Right renal cortex interstitium (tissue), 3 donors: ENCODE measurements around the gene DNAH10. TPM values are rescaled to one million over a fixed set of nuclear protein-coding genes. Genes with fewer than 3 reads are reported as not detected.

Experiments used
- DNase-seq, 3 donors: peaks; one replicate each; pipeline ENCODE4 v3.0.0-alpha.2; 2013; ENCODE audit warnings: low read depth in 3 of 3, low spot score in 2 of 3
- polyA plus RNA-seq, 3 donors: library from polyadenylated mRNA; unstranded; fragments of 120-200 nt; gene quantifications; one replicate each; pipeline ENCODE4 v1.2.1, GENCODE V29; 2013; ENCODE audit not compliant: insufficient read length in 3 of 3

DNAH10 gene
- polyA plus RNA-seq, 3 donors = 4.1 to 5.2 (median 5.0) TPM

DNA sequence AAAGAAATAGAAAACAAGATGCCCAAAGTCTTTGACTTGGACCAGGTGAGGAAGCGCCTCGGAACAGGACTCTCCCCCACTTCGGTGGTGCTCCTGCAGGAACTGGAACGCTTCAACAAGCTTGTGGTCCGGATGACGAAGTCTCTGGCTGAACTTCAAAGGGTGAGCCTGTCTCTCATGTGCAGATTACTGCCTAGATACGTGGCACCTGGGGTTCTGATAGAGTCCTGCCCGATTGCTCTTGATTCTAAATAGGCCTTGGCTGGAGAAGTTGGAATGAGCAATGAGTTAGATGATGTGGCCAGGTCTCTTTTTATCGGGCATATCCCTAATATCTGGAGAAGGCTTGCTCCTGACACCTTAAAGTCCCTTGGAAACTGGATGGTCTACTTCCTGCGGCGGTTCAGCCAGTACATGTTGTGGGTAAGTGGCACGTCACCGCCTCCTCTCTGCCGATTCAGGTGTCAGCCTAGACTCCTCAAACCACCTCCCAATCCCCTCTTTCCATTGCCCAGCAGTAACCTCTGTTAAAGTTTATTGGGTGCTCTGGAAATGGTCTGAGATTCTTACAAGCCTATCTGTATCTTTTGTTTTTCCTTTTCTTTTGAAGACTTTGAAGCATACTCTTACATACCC is 169.7 kb downstream of the DNAH10 start:
- no peak for DNase-seq

DNA sequence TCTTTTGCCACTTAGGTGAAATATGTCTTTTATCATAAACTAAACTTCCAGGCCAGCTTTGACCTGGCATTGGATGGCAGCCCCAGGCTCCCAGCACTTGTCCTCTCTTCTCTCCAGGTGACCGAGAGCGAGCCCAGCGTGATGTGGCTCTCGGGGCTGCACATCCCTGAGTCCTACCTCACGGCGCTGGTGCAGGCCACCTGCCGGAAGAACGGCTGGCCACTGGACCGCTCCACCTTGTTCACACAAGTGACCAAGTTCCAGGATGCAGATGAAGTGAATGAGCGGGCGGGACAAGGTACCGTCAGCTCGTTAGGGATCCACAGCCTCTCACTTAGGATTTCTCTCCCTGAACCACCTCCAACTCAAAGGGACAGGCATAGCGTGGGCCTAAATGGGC is 171.1 kb downstream of the DNAH10 start:
- no peak for DNase-seq

DNA sequence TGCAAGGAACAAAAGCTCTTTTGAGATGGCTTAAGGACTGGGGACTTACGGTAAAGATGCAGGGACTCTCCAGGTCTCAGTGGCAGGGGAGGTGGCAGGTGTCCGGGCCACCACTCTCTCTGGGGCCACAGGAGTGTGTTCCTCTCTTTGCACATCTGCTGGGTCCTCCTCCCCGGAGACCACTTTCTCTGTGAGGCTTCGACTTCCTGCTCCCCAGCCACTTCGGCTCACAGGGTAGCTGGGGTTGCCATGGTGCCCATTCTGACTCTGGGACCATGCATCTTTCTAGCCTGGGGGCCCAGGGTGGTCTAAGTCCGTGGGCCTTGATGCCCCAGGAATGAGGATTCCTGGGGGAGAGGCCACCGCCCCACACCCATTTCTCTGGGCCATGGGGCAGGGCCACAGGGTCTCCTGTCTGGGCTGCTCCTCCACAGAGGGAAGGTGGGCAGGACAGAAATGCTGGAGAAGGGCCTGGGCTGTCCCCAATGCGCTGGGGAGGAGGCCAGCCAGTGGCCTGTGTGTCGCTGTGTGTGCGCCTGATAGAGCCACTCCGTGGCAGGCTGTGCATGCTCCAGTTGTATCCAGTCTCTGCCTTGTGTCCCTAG is 172.0 kb downstream of the DNAH10 start:
- no peak for DNase-seq

DNA sequence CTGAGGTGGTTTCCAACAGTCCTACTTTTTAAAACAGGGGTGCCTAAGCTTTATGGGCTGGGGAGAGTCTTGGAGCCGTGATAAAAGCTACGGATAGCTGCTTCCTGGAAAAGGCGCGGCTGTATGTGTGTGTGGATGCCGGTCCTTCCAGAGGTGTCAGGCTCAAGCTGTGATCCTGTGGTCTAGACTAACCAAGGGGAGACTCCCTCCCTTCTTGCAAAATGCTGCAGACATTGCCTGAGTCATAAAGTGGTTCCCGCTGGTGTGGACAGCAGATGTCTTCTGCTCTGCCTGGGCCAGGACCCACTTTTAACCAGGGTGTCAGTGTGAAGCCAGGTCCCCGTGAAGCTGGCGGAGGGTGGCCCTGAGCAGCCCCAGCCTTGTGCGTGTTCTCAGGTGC is 172.7 kb downstream of the DNAH10 start:
- DNase-seq = no peak

DNA sequence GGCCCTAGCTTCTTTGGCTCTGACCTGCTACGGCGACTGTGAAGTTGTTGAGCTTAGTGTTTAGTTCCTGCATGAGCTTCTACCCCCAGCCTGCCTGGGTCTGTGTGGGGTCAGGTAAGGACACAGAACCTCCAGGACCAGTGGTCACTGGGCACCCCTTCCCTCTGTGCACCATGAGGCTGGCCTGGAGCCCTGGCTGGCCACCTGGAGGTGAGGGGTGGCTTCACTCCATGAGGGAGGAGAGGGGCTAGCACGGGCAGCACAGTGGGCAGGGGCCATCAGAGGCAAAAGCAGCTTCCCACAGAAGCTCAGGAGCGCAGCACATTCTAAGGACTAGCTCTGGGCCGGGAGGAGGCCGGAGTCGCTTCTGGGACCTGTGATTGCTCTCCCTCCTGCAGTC is 173.9 kb downstream of the DNAH10 start:
- no peak for DNase-seq

DNA sequence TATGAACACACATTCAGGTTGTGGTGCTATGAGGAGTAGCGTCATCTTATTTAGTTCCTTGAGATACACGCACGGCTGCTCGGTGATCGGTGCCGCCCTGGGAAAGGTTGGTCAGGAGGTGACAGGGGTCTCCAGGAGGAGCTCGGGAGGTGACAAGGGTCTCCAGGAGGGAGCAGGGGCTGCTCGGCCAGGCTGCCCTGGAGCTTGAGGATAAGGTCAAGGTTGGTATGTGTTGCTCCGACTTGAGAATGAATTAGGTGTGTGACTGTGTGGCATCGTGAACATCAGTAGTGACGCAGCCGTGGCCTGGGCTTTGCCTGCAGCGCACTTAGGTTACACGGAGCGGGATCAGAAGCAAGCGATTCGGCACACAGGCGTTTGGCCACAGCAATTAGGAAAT is 174.4 kb downstream of the DNAH10 start:
- no peak for DNase-seq

DNA sequence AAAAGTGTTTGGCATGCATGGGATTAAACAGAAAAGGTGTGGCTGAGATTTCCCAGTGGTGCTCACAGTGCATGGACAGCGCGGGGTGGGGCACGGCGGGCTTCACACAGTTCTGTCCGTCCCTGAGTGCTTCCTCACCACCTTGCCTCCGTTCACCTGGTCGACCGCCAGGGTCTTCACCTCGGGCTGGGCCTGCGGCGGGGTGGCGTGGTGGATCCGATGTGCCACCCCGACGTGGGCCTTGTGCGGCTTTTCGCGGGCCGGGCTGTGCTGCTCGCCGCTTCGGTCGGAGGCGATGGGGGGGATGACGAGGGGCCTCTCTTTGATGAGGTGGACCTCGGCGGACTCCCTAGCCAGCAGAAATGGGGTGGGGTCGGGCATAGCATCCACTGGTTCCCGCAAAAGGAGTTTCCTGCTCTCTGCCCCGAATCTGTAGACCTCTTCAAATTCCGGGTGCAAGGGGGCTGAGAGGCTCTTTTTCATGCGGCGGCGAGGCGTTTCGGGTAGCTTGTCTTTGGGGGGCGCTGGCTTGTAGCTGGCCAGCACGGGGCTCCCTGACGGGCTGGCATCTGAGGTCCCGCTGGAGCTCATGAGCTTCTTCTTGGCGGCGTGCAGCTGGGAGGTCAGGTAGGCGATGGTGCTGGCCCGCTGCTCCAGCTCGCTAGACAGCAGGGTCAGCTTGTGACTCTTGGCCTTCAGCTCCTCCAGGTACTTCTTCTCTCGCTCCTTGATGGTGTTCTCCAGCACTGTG is 175.0 kb downstream of the DNAH10 start:
- DNase-seq = no peak

DNA sequence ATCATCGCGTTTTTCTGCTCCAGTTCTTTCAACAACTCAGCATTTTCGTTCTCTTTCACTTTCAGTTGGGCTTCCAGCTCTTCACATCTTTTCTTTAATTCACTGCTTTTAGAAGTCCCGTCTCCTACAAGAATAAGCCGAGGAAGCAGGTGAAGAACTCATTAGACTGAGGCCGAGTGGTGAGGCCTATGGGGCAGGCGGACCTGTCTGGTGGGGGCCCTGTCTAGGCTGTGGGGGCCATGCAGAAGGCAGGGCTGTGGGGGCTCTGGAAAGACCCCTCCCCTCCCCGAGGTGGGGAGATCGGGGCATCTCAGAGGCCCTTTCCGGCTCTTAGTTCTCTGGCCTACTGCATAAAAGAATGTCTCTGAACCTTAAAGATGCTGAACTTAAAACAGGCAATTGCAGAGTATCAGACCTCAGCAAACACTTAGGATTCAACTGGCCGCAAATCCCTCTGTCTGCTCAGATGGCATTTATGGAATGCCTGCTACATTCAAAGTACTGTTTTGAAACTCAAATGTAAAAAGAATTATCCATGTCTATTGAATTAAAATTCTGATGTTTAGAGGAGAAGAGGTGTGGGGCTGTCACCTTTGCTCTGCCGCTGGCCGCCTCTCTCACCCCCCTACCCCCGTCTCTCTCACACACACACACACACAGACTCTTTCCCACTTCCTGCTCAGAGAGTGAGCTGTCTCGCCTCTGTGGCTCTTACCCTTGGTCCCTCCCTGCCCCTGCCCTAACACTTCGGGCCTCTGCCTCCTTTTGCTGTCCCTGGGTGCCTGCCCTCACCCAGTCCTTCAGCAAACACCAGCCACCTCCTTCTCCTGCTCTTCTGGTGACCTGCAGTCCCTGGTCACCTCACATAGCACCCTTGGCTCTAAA is 175.8 kb downstream of the DNAH10 start:
- DNase-seq = no peak

DNA sequence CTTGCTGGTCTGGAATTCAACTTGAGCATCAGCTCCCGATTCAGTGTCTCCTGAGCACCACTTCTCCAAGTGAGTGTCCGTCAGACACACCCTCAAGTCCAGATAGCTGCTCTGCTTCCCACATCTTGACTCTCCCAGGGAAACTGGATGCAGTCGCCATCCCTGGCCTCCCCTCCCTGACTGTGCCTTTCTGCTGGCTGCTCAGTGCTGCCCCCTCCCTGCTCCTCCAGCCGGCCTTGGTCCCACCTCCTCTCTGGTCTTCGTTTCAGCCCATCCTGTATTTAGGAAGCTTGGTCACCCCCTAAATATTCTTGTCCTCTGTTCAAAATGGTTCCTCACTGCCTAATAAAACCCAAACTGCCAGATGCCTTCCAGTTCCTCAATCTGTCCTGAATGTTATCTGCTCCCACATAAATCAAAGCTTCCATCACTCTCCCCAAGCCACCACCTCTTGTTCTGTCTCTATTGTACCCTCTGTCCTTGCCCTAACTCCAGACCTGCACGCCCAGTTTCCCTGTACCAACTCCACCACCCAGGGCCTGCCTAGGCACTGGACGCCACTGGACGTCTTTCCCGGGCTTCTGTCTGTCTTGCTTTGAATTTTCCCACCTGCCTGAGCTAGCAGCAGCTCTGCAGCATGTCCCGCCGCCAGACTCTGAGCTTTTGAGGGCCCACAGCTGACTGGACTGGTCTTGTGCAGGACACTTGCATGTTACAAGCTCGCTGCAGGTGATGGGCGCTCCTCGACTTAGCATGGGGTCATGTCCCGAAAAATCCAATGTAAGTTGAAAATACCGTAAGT is 176.8 kb downstream of the DNAH10 start:
- DNase-seq = no peak

DNA sequence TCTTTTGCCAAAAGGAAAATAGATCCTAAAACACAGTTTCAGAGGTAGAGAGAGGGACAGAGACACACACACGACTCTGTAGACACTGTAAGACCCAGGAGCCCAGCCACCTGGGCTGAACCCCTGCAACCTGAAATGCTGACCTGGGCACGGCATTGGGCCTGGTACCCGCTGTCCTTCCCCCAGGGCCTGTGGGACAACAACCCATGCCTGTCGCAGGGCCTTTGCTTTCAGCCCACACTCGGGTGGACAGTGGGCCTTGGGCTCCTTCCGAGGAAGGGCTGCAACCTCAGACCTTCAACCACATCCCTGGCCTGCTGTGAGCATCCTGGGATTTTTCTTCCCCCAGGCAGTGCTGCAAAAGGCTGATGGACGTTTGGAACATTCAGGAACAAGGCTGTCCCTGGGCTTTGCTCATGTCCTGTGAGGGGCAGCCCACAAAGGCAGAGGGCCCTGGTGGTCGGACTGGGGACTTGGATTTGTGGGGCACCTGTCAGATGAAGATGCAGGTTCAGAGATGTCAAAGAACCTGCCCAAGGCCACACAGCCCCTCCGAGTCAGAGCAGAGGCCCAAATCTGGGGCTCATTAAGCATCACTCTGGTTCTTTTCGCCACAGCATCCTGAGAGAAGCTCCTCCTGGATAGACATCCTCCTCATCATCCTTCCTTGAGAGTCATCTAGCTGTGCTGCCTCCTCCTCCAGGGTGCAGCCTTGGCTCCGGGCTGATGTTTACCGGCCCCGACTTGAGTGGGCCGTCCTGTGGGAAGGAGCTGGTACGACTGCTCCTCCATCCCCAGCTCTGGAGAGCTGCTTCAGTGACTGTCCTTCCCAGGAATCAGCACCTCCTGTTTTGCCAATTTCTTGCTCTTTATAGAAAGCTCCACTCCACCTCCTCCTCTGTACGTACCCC is 177.9 kb downstream of the DNAH10 start:
- no peak for DNase-seq

DNA sequence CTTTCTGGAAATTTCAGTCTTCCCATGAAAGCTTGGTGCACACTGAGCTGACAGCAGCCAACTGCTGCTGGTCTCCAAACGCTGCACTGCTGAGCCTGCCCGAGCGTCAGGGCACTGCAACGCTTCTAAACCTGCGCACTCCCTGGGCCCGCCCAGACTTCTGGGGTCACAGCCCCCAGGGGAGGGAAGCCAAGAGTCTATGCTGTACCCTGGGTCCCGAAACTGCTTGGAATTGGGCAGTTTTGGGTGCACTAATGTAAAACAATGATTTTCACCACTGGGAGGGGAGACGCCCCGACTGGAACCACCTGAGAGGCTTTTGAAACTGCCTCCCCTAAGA is 178.5 kb downstream of the DNAH10 start:
- no peak for DNase-seq

DNA sequence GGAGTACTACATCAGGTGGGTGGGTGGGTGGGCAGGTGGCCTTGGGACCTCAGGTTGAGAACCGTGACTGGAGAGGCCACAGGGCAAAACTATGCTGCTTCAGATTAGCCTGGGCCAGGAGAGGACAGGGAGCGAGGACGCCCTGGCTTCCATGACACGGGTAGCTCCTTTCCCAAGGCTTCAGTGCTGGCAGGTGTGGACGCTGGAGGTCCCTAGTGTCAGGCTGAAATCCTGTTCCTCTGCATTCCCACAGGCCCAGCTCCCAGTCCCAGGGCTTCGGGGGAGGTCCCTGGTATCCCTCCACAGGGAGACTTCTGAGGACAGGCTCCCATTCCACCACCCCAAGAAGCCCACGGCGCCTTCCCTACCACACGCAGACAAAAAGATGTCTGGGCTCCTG is 178.9 kb downstream of the DNAH10 start:
- no peak for DNase-seq

DNA sequence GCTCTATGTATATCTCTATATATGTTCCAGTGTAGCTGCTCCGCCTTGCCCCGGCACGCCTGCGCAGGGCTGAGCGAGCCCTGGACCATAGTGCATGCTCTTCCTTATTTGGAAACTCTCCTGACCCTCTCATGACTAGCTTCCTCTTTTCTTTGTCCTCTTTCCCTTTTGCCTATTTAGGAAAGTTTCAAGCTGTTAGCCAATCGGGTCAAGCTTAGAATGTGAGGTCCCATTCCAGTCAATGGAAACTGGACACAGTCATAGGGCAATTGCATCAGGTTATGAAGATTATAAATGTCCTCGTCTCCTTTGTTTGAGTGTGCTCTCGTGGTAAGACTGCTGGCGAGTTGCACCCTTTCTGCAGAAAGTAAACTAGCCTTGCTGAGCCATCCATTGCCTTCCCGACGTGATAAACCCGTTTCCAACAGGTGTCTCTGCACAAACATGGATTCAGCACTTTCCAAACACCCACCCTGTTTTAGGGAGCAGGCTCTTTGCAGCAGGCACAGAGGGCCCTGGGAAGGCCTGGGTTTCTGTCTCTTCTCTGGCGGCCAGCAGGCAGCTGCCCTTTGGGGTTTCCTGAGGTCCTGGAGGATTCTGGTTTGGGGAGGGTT is 179.6 kb downstream of the DNAH10 start:
- no peak for DNase-seq

DNA sequence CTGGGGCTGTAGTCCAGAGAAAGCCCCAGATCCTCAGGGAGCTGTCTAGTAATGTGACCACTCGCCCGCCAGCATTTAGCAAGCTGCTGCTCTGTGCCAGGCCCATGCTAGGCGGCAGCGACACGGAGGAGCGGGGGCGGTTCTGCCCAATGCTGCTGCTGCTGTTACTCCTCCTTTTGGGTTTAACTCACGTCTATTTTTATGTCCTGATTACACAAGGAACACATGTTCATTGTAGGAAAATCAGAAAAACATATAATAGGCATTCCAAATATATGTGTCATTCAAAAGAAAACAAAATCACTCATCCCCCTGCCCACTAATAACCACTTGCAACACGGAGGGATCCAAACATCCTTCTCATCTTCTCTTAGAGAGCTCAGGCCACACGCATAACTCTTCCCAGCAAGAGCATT is 180.1 kb downstream of the DNAH10 start:
- no peak for DNase-seq

DNA sequence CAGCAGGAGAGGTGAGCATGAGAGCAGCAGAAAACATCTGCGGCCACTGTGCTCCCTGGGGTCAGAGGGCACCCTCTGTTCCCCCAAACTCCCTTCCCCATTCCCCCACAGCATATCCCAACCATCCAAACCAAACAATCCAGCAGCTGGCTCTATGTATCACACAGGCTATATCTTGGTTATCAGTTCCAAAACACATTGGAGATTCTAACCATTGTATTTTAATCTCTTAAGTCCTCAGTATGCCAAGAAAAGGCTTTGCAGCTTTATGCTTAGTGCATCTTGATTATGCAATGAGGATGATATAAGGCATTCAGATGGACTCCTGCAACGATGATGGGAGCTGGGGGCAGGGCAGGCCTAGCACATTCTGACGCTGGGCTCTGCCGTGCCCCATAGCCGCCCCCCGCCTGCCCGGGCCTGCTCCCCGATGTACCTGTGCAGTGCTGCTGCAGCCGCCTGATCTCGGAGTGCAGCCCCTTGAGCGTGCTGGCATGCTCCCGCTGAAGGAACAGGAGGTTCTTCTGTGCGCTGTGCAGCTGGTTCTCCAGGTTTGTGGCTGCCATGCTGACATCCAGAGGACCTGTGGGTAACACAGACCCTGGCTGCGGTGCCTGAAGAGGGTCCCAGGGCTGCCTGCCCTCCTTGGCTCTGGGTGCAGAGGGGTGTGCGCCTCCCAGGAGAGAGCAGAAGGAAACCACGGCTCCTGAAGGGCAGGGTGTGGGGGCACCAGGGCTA is 181.0 kb downstream of the DNAH10 start:
- DNase-seq = no peak

DNA sequence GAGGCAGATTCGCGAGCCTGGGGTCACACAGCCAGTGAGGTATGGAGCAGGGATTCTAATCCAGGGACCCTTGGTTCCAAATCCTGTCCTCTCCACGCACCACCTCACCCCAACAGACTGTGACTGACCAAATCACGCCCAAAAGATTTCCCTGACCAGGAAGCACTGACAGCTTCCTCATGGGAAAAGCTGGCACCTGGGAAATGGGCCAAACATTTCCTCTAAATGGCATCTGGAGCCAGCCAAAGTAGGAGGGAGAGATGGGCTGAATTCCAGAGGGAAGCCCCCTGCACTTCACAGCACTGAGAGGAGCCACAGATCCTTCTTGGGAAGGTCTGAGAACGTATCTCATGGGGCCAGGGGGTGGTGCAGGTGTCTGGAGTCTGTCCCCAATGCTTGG is 181.7 kb downstream of the DNAH10 start:
- no peak for DNase-seq

DNA sequence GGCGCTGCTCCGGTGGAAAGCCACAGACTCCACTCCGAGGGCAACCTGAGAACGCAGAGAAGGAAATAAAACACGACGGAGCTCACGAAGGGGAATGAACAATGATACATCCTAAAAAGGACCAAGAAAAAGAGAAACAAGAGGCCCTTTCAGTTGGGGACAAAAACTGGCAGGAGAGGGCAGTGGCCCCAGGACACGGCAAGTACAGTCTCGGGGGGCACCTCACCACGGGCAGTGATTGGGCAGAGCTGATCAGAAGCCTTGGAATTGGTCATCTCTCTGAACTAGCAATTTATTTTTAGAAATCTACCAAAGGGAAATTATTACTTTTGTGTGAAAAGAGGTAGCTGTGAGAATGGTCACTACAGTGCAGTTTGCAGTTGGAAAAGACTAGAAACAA is 182.6 kb downstream of the DNAH10 start:
- DNase-seq = no peak
